Activated T-cell treated with anti-CD3 and anti-CD28 coated beads, Interleukin-2, amount 50 U/mL, for 24 hours (primary cell): ENCODE measurements around the gene PDE9A.

Experiments
- DNase-seq: peaks from one replicate; pipeline ENCODE4 v3.0.0-alpha.2; 2020
- H3K27ac Mint-ChIP-seq: 2 replicates; pipeline ENCODE4 v1.8.0; 2020; ENCODE audit warnings: mild to moderate bottlenecking, mixed read lengths
- H3K27me3 Mint-ChIP-seq: 2 replicates; pipeline ENCODE4 v1.8.0; 2020; ENCODE audit warnings: mixed read lengths
- H3K36me3 Mint-ChIP-seq: 2 replicates; pipeline ENCODE4 v1.8.0; 2020; ENCODE audit warnings: low read depth, mixed read lengths
- H3K4me1 Mint-ChIP-seq: 2 replicates; pipeline ENCODE4 v1.8.0; 2020; ENCODE audit warnings: low read depth, mixed read lengths
- H3K4me3 Mint-ChIP-seq: 2 replicates; pipeline ENCODE4 v1.8.0; 2020; ENCODE audit warnings: mild to moderate bottlenecking, moderate library complexity, mixed read lengths
- H3K9me3 Mint-ChIP-seq: 2 replicates; pipeline ENCODE4 v1.8.0; 2020; ENCODE audit warnings: mixed read lengths

The PDE9A gene

DNA sequence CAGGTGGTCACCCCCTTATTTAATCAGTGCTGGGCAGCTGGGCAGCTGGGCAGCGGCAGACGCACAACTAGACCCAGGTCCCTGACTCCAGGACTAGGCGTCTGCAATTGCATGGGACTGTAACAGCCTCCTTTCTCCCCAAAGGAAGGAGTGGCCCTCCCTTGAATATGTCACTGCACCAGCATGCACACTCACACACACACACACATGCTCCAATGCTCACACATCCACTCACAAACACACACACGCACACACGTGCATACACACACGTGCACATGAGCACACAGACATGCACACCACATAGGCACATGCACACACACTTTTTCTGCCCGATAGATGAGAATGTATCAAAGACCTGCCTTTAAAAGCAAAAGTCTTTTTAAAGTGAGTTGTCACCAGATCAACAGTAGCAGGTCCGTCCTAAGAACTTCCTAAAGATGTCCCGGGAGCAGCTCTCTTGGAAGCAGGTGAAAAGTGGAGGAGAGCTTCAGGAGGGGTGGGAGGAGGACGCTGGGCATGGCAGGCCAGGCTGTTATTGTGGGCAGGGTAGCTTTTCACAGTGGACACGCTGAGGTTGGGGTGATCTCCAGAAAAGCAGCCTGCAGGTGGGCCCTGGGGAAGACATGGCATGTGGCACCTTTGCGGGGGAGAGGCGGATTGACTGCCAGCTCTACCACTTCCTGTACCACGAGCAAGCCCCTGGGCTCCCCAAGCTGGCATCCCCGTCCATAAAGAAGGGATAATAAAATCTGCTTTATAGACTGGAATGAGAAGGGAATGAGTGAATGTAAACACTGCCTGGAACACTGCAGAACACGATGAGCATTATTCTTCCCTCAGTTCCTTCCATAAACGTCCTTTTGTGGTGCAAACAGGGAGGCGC, 1.7 kb downstream of the PDE9A start:
- peak overlapping the region; percentile 65 for H3K4me3 Mint-ChIP-seq
- H3K9me3 Mint-ChIP-seq, result no peaks in the 10 kb centered on the region
- peaks cover 26% of the 10 kb centered on the region for H3K27me3 Mint-ChIP-seq
- DNase-seq, result peak; percentile 43
- H3K4me1 Mint-ChIP-seq, result peaks cover 18% of the 10 kb centered on the region
- no peaks in the 10 kb centered on the region for H3K36me3 Mint-ChIP-seq
- no peak overlapping the region for H3K27ac Mint-ChIP-seq

DNA sequence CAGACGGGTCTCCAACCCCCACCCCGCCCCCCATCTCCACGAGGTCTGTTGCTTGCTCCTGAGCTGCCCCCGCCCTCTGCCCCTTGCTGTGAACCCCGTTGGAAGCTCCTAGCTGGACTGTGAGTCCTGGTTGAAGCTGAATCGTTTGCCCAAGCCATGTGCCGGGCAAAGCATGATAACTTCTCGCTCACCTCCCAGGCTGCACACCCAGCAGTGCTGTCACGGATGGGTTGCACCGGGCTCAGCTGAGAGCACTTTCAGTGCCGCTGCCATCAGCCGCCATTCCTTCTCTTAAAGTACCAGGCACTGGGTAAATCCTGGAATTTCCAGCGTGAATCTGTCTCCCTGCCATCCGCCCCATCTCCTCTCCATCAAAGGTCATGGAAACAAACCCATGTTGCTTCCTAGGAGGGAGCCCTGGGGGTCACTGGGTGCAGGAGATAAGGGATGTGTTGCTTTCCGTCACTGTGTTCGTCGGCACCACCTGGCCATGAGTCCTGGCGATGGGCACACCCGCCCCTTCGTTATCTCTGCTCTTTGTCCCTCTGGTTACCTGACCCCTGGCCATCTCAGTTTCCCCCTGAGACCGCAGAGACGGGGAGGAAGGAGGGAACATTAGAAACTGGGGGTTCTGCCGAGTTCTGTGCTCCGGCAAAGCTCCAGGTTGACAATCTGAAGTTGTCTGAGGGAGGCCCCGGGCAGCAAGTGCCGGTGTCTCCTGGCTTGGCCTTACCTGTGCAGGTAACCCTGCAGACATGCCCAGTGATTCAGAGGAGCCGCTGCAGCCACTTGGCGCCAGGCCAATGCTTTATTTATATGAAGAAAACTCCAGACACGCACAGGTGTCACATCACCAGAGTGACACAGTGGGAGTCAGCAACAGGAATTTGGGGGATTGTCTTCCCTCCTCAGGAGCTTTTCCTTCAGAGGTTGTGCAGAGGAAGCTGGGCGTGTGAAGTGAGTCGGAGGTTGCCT, 2.7 kb downstream of the PDE9A start:
- H3K4me1 Mint-ChIP-seq, result peaks cover 18% of the 10 kb centered on the region
- H3K36me3 Mint-ChIP-seq, result no peaks in the 10 kb centered on the region
- no peak for DNase-seq
- no peaks in the 10 kb centered on the region for H3K9me3 Mint-ChIP-seq
- H3K4me3 Mint-ChIP-seq, result no peak overlapping the region
- no peak overlapping the region for H3K27ac Mint-ChIP-seq
- H3K27me3 Mint-ChIP-seq, result peaks cover 26% of the 10 kb centered on the region

DNA sequence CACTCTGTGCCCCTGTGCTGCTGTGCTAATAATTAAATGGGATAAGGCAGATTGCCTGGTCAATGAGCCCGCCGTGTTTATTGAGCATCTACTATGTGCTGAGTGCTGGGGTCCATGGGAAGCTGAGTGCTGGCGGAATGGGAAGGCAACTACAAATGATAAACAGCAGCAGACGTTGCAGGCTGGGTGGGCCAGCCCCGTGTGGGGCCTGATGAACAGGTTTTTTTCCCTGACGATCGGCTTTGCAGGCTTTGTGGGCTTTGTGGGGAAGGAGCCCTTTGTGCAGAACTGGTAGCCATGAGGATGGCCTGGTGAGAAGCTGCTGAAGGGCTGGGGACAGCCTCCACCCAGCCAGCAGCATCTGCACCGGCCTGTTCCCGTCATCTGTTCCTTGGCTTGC, 3.5 kb downstream of the PDE9A start:
- Mint-ChIP-seq H3K27ac (no peak overlapping the region), H3K4me1 (peaks cover 18% of the 10 kb centered on the region), H3K9me3 (no peaks in the 10 kb centered on the region), H3K4me3 (no peak overlapping the region), H3K36me3 (no peaks in the 10 kb centered on the region), H3K27me3 (peaks cover 25% of the 10 kb centered on the region)
- DNase-seq, result no peak

DNA sequence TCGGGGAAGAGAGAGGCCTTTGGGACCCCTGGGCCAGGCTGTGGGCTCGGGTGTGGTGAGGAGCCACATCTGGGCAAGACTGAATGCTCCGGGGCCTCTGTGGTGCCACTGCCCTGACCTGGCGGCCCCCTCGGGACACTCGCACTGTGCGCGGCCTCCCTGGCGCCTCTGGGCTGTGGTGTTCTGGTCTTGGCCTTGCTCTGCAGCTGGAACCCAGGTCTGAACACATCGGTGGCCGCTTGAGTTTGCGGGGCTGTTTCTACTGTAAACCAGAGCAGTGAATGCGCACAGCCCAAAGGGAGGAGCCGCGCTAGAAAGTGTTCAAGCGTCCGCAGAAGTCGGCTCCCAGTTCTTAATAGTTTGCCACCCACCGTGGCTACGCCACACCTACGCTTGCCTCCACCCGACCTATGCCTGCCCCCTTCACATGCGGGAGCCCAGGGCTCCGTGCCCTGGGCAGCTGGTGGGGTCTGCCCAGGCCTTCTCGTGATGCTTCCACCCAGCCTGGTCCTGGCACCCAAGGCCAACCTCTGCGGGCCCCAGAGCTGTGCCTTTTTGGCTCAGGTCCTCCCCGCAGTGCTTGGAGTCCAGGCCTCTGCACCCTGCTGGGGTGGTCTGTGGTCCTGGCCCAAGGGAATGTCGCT, 4.4 kb downstream of the PDE9A start:
- no peak overlapping the region for H3K27ac Mint-ChIP-seq
- DNase-seq, result no peak
- no peak overlapping the region for H3K4me3 Mint-ChIP-seq
- H3K4me1 Mint-ChIP-seq, result peaks cover 18% of the 10 kb centered on the region
- H3K36me3 Mint-ChIP-seq, result no peaks in the 10 kb centered on the region
- H3K27me3 Mint-ChIP-seq, result peaks cover 20% of the 10 kb centered on the region
- H3K9me3 Mint-ChIP-seq, result no peaks in the 10 kb centered on the region

DNA sequence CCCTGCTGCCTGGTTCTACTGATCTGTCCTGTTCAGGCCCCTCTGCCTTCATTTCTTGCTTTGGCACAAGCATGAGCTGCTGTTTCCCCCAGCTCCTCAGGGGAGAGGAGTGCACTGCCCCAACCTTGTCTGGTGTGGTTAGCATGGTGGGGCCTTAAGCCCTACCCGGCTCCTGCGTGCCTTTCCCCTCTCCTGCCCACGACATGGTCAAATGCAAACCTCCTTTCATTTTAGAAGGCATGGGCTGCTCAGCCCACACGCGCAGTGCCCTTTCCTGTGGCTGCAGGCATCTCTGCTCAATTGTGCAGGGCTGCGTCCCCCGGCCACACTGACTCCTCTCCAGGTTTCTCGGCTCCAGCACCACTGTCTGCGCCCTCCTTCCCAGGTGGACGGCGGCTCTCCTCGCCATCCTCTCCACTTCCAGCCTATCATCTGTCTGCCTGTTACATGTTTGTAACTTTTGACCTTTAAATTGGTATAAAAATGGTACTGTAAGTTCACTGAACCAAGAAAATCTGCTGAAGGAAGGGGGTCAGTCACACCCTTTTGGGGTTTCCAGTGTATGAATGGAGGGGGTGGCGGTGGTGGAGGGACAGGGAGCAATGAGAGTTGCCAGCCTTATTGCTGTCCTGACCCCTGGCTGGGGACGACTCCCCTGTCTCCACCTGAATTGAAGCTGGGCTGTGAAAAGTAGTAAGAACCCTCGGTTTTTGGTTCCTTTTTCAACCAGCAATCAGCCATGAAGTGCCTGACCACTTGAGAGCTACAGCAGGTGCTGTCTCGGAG, 5.1 kb downstream of the PDE9A start:
- Mint-ChIP-seq H3K27ac (no peak overlapping the region), H3K4me1 (peaks cover 14% of the 10 kb centered on the region), H3K9me3 (no peaks in the 10 kb centered on the region), H3K4me3 (no peak overlapping the region), H3K36me3 (no peaks in the 10 kb centered on the region), H3K27me3 (peaks cover 16% of the 10 kb centered on the region)
- no peak for DNase-seq

DNA sequence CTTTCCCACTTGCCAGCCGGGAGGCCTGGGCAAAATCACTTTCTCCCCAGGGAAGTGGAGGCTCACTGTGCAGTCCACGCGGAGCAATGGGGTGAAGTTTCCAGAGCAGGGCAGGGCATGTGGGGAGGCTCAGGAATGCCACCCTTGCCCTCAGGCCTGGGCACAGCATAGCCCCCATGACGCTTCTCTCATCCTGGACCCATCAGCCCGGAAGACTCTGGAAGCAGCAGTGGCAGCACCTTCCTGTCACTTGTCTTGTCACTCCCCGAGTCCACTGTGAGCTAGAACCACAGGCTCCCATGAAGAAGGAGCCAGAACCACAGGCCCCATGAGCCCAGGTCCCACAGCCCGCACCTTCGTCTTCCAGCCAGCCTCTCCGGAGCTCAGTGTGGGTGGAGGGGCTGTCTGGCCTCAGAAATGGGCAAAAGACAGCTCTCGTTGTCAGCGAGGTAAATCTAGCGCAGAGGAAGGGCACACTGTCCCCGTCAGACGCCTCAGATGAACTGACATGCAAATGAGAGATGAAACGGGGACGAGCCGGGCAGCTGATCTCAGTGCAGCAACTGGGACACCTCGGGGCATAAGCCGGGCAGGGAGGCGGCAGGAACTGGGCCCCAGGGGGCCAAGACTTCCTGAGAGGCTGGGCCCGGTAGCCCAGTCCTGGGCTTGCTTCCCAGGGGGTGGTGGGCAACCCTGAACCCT, 6.1 kb downstream of the PDE9A start:
- H3K9me3 Mint-ChIP-seq, result no peaks in the 10 kb centered on the region
- no peak overlapping the region for H3K4me3 Mint-ChIP-seq
- no peak overlapping the region for H3K27ac Mint-ChIP-seq
- peaks cover 14% of the 10 kb centered on the region for H3K27me3 Mint-ChIP-seq
- peaks cover 11% of the 10 kb centered on the region for H3K4me1 Mint-ChIP-seq
- H3K36me3 Mint-ChIP-seq, result no peaks in the 10 kb centered on the region
- DNase-seq, result no peak

DNA sequence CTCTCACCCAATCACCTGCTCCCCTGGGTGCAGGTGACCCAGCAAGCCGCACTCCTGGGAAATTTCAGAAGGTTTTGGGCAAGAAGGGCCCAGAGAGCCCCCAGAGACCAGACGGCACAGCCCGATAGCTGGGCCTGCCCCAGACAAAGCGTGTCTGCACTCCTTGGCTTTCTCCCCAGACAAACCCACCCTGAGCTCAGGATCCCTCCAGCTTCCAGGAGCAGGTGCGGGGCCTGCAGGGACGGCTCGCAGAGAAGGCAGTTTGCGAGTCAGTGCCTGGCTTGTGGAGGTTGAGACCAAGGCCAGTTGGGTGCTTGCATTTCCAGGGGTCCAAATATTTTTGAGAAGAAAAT, 6.7 kb downstream of the PDE9A start:
- Mint-ChIP-seq H3K27me3 (peaks cover 9% of the 10 kb centered on the region), H3K4me1 (peaks cover 6% of the 10 kb centered on the region), H3K27ac (no peak overlapping the region), H3K4me3 (no peak overlapping the region), H3K36me3 (no peaks in the 10 kb centered on the region), H3K9me3 (no peaks in the 10 kb centered on the region)
- DNase-seq, result no peak

DNA sequence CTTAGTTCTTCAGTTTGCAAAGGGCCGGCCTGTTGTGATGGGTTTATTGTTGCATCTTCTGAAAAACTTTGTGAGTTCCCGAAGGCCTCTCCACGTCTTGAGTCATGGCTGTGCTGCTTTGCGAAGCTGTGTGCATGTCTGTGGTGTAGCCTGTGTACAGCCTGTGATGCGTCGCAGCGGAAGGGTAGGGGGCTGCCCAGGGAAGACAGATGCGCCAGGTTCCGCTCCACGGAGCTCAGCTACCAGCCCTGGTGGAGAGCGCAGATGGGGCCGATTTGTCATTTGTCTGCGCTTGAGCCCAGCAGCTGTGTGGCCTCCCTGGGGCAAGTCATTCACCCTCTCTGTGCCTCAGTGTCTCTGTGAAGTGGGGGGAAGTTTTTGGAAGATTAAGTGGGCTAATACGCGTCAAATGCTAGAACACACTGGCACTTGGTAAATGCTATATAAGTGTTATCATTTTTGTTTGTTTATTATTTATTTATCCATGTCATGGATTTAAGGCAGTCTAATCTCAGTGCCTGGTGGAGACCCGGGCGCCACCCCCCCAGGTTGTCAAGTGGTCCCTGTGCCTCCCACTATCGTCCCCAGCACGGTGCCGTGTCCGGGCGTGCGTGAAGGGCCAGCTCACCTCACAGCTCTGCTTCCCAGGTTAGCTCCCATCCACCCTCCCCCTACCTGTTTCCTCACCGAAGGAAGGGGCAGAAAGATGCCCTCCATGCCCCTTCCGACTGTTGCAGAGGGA, 8.4 kb downstream of the PDE9A start:
- no peak overlapping the region for H3K27ac Mint-ChIP-seq
- no peaks in the 10 kb centered on the region for H3K4me1 Mint-ChIP-seq
- H3K27me3 Mint-ChIP-seq, result no peaks in the 10 kb centered on the region
- no peak for DNase-seq
- no peak overlapping the region for H3K4me3 Mint-ChIP-seq
- H3K36me3 Mint-ChIP-seq, result no peaks in the 10 kb centered on the region
- no peaks in the 10 kb centered on the region for H3K9me3 Mint-ChIP-seq

DNA sequence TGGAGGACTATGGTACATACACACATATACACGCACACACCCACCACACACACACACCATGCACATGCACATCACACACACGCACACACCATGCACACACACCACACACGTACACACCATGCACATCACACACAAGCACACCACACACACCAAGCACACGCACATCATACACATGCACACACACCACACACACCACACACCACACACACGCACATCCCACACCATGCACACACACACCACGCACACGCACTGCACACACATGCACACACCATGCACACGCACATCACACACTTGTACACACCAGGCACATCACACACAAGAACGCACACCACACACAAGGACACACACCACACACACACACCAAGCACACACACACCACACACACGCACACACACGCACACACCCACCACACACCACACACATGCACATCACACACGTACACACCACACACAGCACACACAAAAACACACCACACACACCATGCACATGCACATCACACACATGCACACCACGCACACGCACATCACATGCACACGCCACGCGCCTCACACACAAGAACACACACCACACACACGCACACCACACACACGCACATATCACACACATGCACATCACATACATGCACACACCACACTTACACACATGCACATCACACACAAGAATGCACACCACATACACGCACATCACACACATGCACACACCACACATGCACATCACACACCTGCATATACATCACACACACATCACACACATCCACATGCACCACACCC, 9.2 kb downstream of the PDE9A start:
- DNase-seq, result no peak
- no peaks in the 10 kb centered on the region for H3K36me3 Mint-ChIP-seq
- no peak overlapping the region for H3K27ac Mint-ChIP-seq
- no peaks in the 10 kb centered on the region for H3K9me3 Mint-ChIP-seq
- H3K27me3 Mint-ChIP-seq, result no peaks in the 10 kb centered on the region
- H3K4me1 Mint-ChIP-seq, result no peaks in the 10 kb centered on the region
- no peak overlapping the region for H3K4me3 Mint-ChIP-seq

DNA sequence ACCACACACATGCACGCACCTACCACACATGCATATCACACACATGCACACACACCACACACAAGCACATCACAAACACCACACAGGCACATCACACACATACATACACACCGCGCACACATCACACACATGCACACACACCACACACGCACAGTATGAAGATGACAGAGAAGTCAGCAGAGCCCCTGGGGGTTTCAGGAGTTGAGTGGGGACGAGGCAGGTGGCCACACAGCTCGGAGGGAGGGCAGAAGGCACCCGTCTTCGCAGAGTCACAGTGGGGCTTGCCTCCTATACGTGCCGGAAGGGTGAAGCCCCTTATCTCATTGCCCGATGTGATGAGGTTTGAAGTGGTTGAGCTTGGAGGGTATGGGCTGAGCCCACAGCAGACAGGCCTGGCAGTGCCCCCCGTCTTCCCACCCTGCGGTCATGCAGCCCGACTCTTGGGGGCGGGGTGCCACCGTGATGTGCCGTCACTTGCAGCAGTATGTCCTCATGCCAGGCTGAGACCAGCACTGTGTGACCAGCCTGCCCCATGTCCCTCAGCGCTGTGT, 9.9 kb downstream of the PDE9A start:
- Mint-ChIP-seq H3K27me3 (no peaks in the 10 kb centered on the region), H3K9me3 (no peaks in the 10 kb centered on the region), H3K27ac (no peak overlapping the region), H3K4me1 (no peaks in the 10 kb centered on the region), H3K36me3 (no peaks in the 10 kb centered on the region), H3K4me3 (no peak overlapping the region)
- DNase-seq, result no peak

DNA sequence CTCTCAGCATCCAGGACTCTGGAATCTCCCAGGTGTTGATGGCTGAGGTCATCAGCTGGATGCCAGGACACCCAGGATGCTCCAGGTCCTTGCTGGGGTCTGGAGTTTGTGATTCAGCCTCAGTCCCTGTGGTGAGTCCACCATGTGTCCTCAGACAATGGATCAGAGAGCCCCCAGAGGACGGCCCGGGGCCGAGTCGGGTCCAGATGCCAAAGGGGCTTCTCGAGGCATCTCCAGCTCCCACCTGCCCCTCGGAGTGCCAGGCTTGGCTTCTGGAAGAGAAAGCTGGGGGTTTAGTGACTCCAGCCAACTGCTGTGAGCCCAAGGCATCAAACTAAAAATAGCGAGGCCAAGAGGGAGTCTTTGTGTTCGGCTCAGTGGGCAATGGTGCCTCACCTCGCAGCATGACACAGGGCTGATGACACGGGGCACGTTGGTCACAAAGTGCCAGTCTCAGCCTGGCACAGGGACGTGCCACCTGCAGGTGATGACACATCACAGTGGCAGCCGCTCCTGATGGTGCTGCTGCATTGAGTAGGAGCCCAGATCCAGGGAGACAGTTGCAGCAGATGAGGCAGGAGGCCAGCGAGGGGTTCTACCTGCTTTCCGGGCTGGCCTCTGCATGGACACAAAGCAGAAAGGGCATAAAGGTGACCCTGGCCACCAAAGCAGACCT, 10.6 kb downstream of the PDE9A start:
- Mint-ChIP-seq H3K27ac (no peak overlapping the region), H3K27me3 (no peaks in the 10 kb centered on the region), H3K36me3 (no peaks in the 10 kb centered on the region), H3K9me3 (no peaks in the 10 kb centered on the region), H3K4me1 (no peaks in the 10 kb centered on the region), H3K4me3 (no peak overlapping the region)
- no peak for DNase-seq

DNA sequence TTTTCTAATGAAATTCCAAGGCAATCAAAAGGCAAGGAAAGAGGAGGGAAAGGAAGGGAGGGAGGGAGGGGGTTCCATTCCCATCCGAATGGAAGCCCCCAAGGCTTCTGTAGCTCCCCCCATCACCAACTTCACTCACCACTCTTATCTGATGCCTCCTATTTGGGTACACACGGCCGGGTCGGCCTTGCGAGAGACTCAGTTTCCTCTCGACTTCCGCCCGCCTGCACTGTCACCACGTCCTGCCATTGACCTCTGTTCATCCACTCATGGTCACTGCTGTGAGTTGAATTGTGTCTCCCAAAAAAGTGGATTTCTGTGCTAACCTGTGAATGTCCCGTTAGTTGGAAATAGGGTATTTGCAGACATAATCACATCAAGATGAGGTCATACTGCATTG, 11.2 kb downstream of the PDE9A start:
- no peak overlapping the region for H3K4me3 Mint-ChIP-seq
- H3K36me3 Mint-ChIP-seq, result no peaks in the 10 kb centered on the region
- no peaks in the 10 kb centered on the region for H3K4me1 Mint-ChIP-seq
- H3K27ac Mint-ChIP-seq, result no peak overlapping the region
- H3K27me3 Mint-ChIP-seq, result no peaks in the 10 kb centered on the region
- DNase-seq, result no peak
- no peaks in the 10 kb centered on the region for H3K9me3 Mint-ChIP-seq
